Measurements from ENCODE around the gene PGM5.

GRCh38 chr9:68493958-68494577, 137.7 kb downstream of the PGM5 start:
- TF ChIP-seq CTCF (IDR thresholded peaks at IDR 0.05) (no peak), POLR2A (IDR thresholded peaks at IDR 0.05) (no peak)
